Mucosa of descending colon (tissue), 3 donors: Measurements from ENCODE around the gene CPT1B. TPM values are rescaled to one million over a fixed set of nuclear protein-coding genes. Genes with fewer than 3 reads are reported as not detected.
"Not testable (repeated sequence)": the region's sequence is repeated elsewhere in the genome, so short reads cannot be mapped to it uniquely, and the experiment has no call there.

ENCODE experiments used
- ATAC-seq: fragments of 200-7000 bp; cut with Tn5 transposase; one replicate; pipeline ENCODE4 v1.9.1; 2020; ENCODE audit warnings: mild to moderate bottlenecking, moderate library complexity
- DNase-seq, 3 donors: peaks; one replicate each; pipeline ENCODE4 v3.0.0-alpha.2; 2020
- H3K36me3 ChIP-seq: fragments of 200-600 bp; one replicate; pipeline ENCODE4 v1.8.0; 2021; ENCODE audit warnings: low read depth, mild to moderate bottlenecking
- H3K4me1 ChIP-seq: fragments of 200-600 bp; one replicate; pipeline ENCODE4 v1.8.0; 2021; ENCODE audit warnings: low read depth, mild to moderate bottlenecking
- H3K4me3 ChIP-seq: fragments of 200-600 bp; one replicate; pipeline ENCODE4 v1.8.0; 2021; ENCODE audit warnings: mild to moderate bottlenecking
- H3K9me3 ChIP-seq: fragments of 200-600 bp; one replicate; pipeline ENCODE4 v1.8.0; 2021; ENCODE audit warnings: mild to moderate bottlenecking
- CTCF ChIP-seq: fragments of 200-600 bp; IDR thresholded peaks from one replicate; pipeline ENCODE4 v1.8.0; 2022; ENCODE audit warnings: antibody characterized with exemption, mild to moderate bottlenecking
- intact Hi-C, 2 donors: fragments of 100-400 bp; cut with DNase I in 1 of 2; cut with micrococcal nuclease in 1 of 2; formaldehyde crosslinking; loops; one replicate each; pipeline versions ENCODE4 v1.11.0 to v1.11.1; 2022; cut with DNase I, micrococcal nuclease
- total RNA-seq, 3 donors: library from RNA; stranded (reverse); fragmentation: NEBNext Ultra II Directional in 2 of 3; extraction: Animal tissue kit (Norgen Biotek cat#: 25700) in 2 of 3; gene quantifications; one replicate each; pipeline versions ENCODE4 v1.2.1 to v1.2.4, GENCODE V29; 2021 to 2023
- donor health status: DM: no; HTN: no; CAD: no; lungs with moderate emphysema.
- donor health status: DM: no; HTN: no; CAD: no.
- donor health status: DM: no; HTN: yes; CAD: no.

Gene CPT1B
- total RNA-seq, 3 donors from 2014 or later: 24.5 to 51.6 (median 29.9) TPM

- ATAC-seq (no peak), DNase-seq (no peak)
- Histone ChIP-seq H3K4me1 (peaks cover 18% of the 10 kb centered on the region), H3K36me3 (peaks cover 7% of the 10 kb centered on the region), H3K4me3 (no peak overlapping the region), H3K9me3 (no peaks in the 10 kb centered on the region)
- no peak for TF ChIP-seq CTCF
- intact Hi-C loops: no loop called here
Observed at GRCh38 chr22:50520826-50521453, 57.3 kb downstream of the CPT1B start.

- H3K36me3 ChIP-seq, H3K9me3 ChIP-seq, DNase-seq, intact Hi-C loops, H3K4me3 ChIP-seq, ATAC-seq: not testable (repeated sequence)
- peaks cover 18% of the 10 kb centered on the region for H3K4me1 ChIP-seq
Observed at GRCh38 chr22:50520184-50520583, 58.0 kb downstream of the CPT1B start.

GRCh38 chr22:50519151-50519550 is 59.1 kb downstream of the CPT1B start:
- TF ChIP-seq CTCF: no peak
- ATAC-seq: no peak
- no peaks in the 10 kb centered on the region for H3K9me3 ChIP-seq
- H3K4me1 ChIP-seq: peaks cover 12% of the 10 kb centered on the region
- DNase-seq: no peak
- intact Hi-C loops: no loop called here
- H3K4me3 ChIP-seq: no peak overlapping the region
- H3K36me3 ChIP-seq: peaks cover 7% of the 10 kb centered on the region

Other genes with a start within 250 kb of the CPT1B start
- gene PPP6R2, start 235.1 kb downstream of the CPT1B start, total RNA-seq: 10 to 100 TPM; 54.3 to 61.7 (median 58.8) TPM
- 10 to 100 TPM; 76.1 to 91.9 (median 84.3) TPM for gene SBF1, start 103.4 kb downstream of the CPT1B start, total RNA-seq
- 1 to 10 TPM in 2 of 3 donors, under 1 TPM in 1; 0.95 to 3.9 (median 1.4) TPM for gene ADM2, start 96.9 kb downstream of the CPT1B start, total RNA-seq
- not detected for gene MIOX, start 91.6 kb downstream of the CPT1B start, total RNA-seq
- 10 to 100 TPM; 57.8 to 66.4 (median 60.7) TPM for gene LMF2, start 70.7 kb downstream of the CPT1B start, total RNA-seq
- 10 to 100 TPM; 32.1 to 41.2 (median 34.0) TPM for gene NCAPH2, start 70.2 kb downstream of the CPT1B start, total RNA-seq
- 10 to 100 TPM in 1 of 3 donors, 1 to 10 TPM in 1, not detected in 1; 5.4 to 14.6 TPM for gene SCO2, start 52.8 kb downstream of the CPT1B start, total RNA-seq
- 10 to 100 TPM; 27.7 to 88.7 (median 34.8) TPM for gene TYMP, start 48.4 kb downstream of the CPT1B start, total RNA-seq
- gene KLHDC7B, start 32.5 kb downstream of the CPT1B start, total RNA-seq: 1 to 10 TPM in 1 of 3 donors, under 1 TPM in 1, not detected in 1; 0.55 to 1.7 TPM
- not detected for gene SYCE3, start 15.5 kb downstream of the CPT1B start, total RNA-seq
- 10 to 100 TPM; 79.9 to 95.0 (median 80.9) TPM for gene CHKB, start 4.4 kb upstream of the CPT1B start, total RNA-seq
- 1 to 10 TPM in 1 of 3 donors, under 1 TPM in 2; 0.63 to 4.2 (median 0.64) TPM for gene MAPK8IP2, start 22.4 kb upstream of the CPT1B start, total RNA-seq
- 10 to 100 TPM; 64.6 to 87.9 (median 82.2) TPM for gene ARSA, start 49.7 kb upstream of the CPT1B start, total RNA-seq
- gene SHANK3, start 94.4 kb upstream of the CPT1B start, total RNA-seq: 10 to 100 TPM in 1 of 3 donors, 1 to 10 TPM in 2; 3.9 to 14.2 (median 7.1) TPM
- gene ACR, start 159.8 kb upstream of the CPT1B start, total RNA-seq: 1 to 10 TPM in 1 of 3 donors, under 1 TPM in 2; 0.41 to 1.4 (median 0.43) TPM
- 10 to 100 TPM; 24.8 to 39.5 (median 38.4) TPM for gene RABL2B, start 205.2 kb upstream of the CPT1B start, total RNA-seq